Left lung (tissue), 10 donors: ENCODE measurements around the gene DYNLT1. TPM values are rescaled to one million over a fixed set of nuclear protein-coding genes. Genes with fewer than 3 reads are reported as not detected.

ENCODE experiments used
- ATAC-seq: fragments of 200-7000 bp; cut with Tn5 transposase; one replicate; pipeline ENCODE4 v1.9.1; 2020; ENCODE audit warnings: moderate library complexity
- DNase-seq, 4 donors: peaks; one replicate each; pipeline ENCODE4 v3.0.0-alpha.2; 2013 to 2020
- H3K27ac ChIP-seq, 2 donors: fragments of 200-600 bp; sonication (generic) in 1 of 2; one replicate each; pipeline versions ENCODE4 v1.5.0 to v1.8.0; 2020 to 2021
- H3K27me3 ChIP-seq, 2 donors: fragments of 200-600 bp; sonication (generic) in 1 of 2; one replicate each; pipeline versions ENCODE4 v1.5.0 to v1.8.0; 2020 to 2021
- H3K36me3 ChIP-seq, 2 donors: fragments of 200-600 bp; sonication (generic) in 1 of 2; one replicate each; pipeline versions ENCODE4 v1.5.0 to v1.8.0; 2020 to 2021
- H3K4me1 ChIP-seq, 2 donors: fragments of 200-600 bp; one replicate each; pipeline ENCODE4 v1.8.0; 2021
- H3K4me3 ChIP-seq, 2 donors: fragments of 200-600 bp; sonication (generic) in 1 of 2; one replicate each; pipeline versions ENCODE4 v1.5.0 to v1.8.0; 2020 to 2021; ENCODE audit warnings: mild to moderate bottlenecking in 1 of 2
- H3K9me3 ChIP-seq, 2 donors: fragments of 200-600 bp; sonication (generic) in 1 of 2; one replicate each; pipeline versions ENCODE4 v1.5.0 to v1.8.0; 2020 to 2021
- CTCF ChIP-seq, 2 donors: fragments of 200-600 bp; sonication (generic) in 1 of 2; IDR thresholded peaks; one replicate each; pipeline versions ENCODE4 v1.5.0 to v1.8.0; 2021; ENCODE audit warnings: antibody characterized with exemption in 2 of 2
- intact Hi-C, 2 donors: fragments of 100-400 bp; cut with DNase I; formaldehyde crosslinking; loops; one replicate each; pipeline versions ENCODE4 v1.11.2 to v1.14.2; 2022
- polyA plus RNA-seq, 6 donors: library from polyadenylated mRNA; unstranded; fragments of 120-200 nt; gene quantifications; one replicate each; pipeline ENCODE4 v1.2.1, GENCODE V29; 2013; ENCODE audit not compliant: insufficient read length in 6 of 6
- total RNA-seq, 2 donors: library from RNA; stranded (reverse); fragmentation: NEBNext Ultra II Directional; extraction: Animal tissue kit (Norgen Biotek cat#: 25700); gene quantifications; one replicate each; pipeline ENCODE4 v1.2.1, GENCODE V29; 2021
- donor health status: DM: no; HTN: yes; CAD: no.
- donor health status: DM: no; HTN: no; CAD: no.

The DYNLT1 gene
- total and polyA plus RNA-seq, 8 donors, result 116 to 163 (median 139) TPM

GRCh38 chr6:158629367-158630221, 14.9 kb downstream of the DYNLT1 start:
- H3K27ac ChIP-seq, result no peak overlapping the region
- DNase-seq (peak in 1 of 4 donors; percentile 32), ATAC-seq (no peak)

GRCh38 chr6:158628542-158628941, 16.0 kb downstream of the DYNLT1 start:
- Histone ChIP-seq H3K4me3 (no peak overlapping the region), H3K36me3 (peaks cover 0 to 91% of the 10 kb centered on the region in 2 donors), H3K27me3 (no peaks in the 10 kb centered on the region), H3K9me3 (no peaks in the 10 kb centered on the region), H3K27ac (no peak overlapping the region), H3K4me1 (peaks cover 11 to 20% of the 10 kb centered on the region in 2 donors)
- ATAC-seq (no peak), DNase-seq (peak in 1 of 4 donors; percentile 20)
- intact Hi-C loops, result no loop called here
- TF ChIP-seq CTCF (IDR thresholded peaks at IDR 0.05), result no peak

More at GRCh38 chr6:158629367-158630221, 14.9 kb downstream of the DYNLT1 start:
- intact Hi-C loops, result no loop called here
- no peak overlapping the region for H3K4me3 ChIP-seq
- H3K4me1 ChIP-seq, result peaks cover 11 to 20% of the 10 kb centered on the region in 2 donors
- peaks cover 0 to 93% of the 10 kb centered on the region in 2 donors for H3K36me3 ChIP-seq
- H3K9me3 ChIP-seq, result no peaks in the 10 kb centered on the region
- TF ChIP-seq CTCF (IDR thresholded peaks at IDR 0.05), result no peak
- H3K27me3 ChIP-seq, result no peaks in the 10 kb centered on the region

GRCh38 chr6:158627940-158628211, 16.7 kb downstream of the DYNLT1 start:
- TF ChIP-seq CTCF (IDR thresholded peaks at IDR 0.05), result no peak
- Histone ChIP-seq H3K27ac (no peak overlapping the region), H3K9me3 (no peaks in the 10 kb centered on the region), H3K4me3 (no peak overlapping the region), H3K36me3 (peaks cover 0 to 86% of the 10 kb centered on the region in 2 donors), H3K4me1 (peaks cover 11 to 20% of the 10 kb centered on the region in 2 donors), H3K27me3 (no peaks in the 10 kb centered on the region)
- ATAC-seq (no peak), DNase-seq (peak in 1 of 4 donors; percentile 7)
- intact Hi-C loops, result no loop called here

GRCh38 chr6:158627168-158627939, 17.2 kb downstream of the DYNLT1 start:
- TF ChIP-seq CTCF (IDR thresholded peaks at IDR 0.05), result no peak
- no peak overlapping the region for H3K4me3 ChIP-seq
- no peak overlapping the region for H3K27ac ChIP-seq
- peaks cover 9 to 17% of the 10 kb centered on the region in 2 donors for H3K4me1 ChIP-seq
- no peaks in the 10 kb centered on the region for H3K9me3 ChIP-seq
- peaks cover 0 to 87% of the 10 kb centered on the region in 2 donors for H3K36me3 ChIP-seq
- ATAC-seq (no peak), DNase-seq (peak in 1 of 4 donors; percentile 22)
- intact Hi-C loops, result no loop called here
- no peaks in the 10 kb centered on the region for H3K27me3 ChIP-seq
